Esophagus muscularis mucosa (tissue), 4 donors: ENCODE data around the gene RFESD. TPM values are rescaled to one million over a fixed set of nuclear protein-coding genes. Genes with fewer than 3 reads are reported as not detected.
"Not testable (repeated sequence)": the region's sequence is repeated elsewhere in the genome, so short reads cannot be mapped to it uniquely, and the experiment has no call there.

ENCODE experiments used
- DNase-seq: peaks from one replicate; pipeline ENCODE4 v3.0.0-alpha.2; 2017; ENCODE audit errors: extremely low spot score
- H3K27ac ChIP-seq, 4 donors: fragments of 200-600 bp; sonication (generic); replicated peaks in 1 of 4; 1 replicate in 3 of 4; 2 replicates in 1 of 4; pipeline ENCODE4 v1.5.1; 2016 to 2019; ENCODE audit warnings: mild to moderate bottlenecking in 1 of 4
- H3K27me3 ChIP-seq, 4 donors: fragments of 200-600 bp; sonication (generic); one replicate each; pipeline versions ENCODE4 v1.5.1 to v1.6.0; 2016 to 2019
- H3K36me3 ChIP-seq, 4 donors: fragments of 200-600 bp; sonication (generic); one replicate each; pipeline ENCODE4 v1.5.1; 2016 to 2019
- H3K4me1 ChIP-seq, 4 donors: fragments of 200-600 bp; sonication (generic); one replicate each; pipeline ENCODE4 v1.5.1; 2016 to 2019
- H3K4me3 ChIP-seq, 4 donors: fragments of 200-600 bp; sonication (generic); 1 replicate in 2 of 4; 2 replicates in 2 of 4; pipeline ENCODE4 v1.5.1; 2016 to 2019; ENCODE audit warnings: mild to moderate bottlenecking in 4 of 4, moderate library complexity in 1 of 4
- H3K9me3 ChIP-seq, 4 donors: fragments of 200-600 bp; sonication (generic); 1 replicate in 3 of 4; 2 replicates in 1 of 4; pipeline ENCODE4 v1.5.1; 2016 to 2019
- CTCF ChIP-seq, 3 experiments: fragments of 200-600 bp in 2 of 3; fragments of 450-650 bp in 1 of 3; sonication (generic) in 2 of 3; IDR thresholded peaks; one replicate each; pipeline ENCODE4 v1.5.1; 2017 to 2019; ENCODE audit warnings: antibody characterized with exemption in 3 of 3, mild to moderate bottlenecking in 2 of 3, moderate library complexity in 1 of 3
- EP300 ChIP-seq: sonication (generic); formaldehyde crosslinking; IDR thresholded peaks from one replicate; pipeline ENCODE4 v1.6.1; 2017; ENCODE audit warnings: antibody characterized with exemption
- POLR2A ChIP-seq: fragments of 450-650 bp; IDR thresholded peaks from one replicate; pipeline ENCODE4 v1.6.1; 2017; ENCODE audit warnings: antibody characterized with exemption, moderate library complexity, mild to moderate bottlenecking, low read depth
- POLR2AphosphoS5 ChIP-seq, 2 donors: sonication (generic); formaldehyde crosslinking; IDR thresholded peaks; one replicate each; pipeline ENCODE4 v1.6.1; 2017; ENCODE audit warnings: antibody characterized with exemption in 2 of 2
- WGBS: methylation state at CpG from one replicate; pipeline ENCODE4 v1.1.5; 2018; 5-methylcytosine and 5-hydroxymethylcytosine counted together
- intact Hi-C: fragments of 100-400 bp; cut with DNase I; formaldehyde crosslinking; loops from one replicate; pipeline ENCODE4 v1.15.1; 2023
- total RNA-seq, 4 donors: library from RNA; depleted of rRNA; stranded (reverse); fragments of >200 nt; gene quantifications; one replicate each; pipeline versions ENCODE4 v1.1.0 to v1.2.1, GENCODE V29; 2016

The RFESD gene
- total RNA-seq, 4 donors from 2014 or later: 0.63 to 1.7 (median 0.84) TPM

- Histone ChIP-seq H3K27me3 (no peaks in the 10 kb centered on the region), H3K4me1 (peaks cover 0 to 8% (median 7%) of the 10 kb centered on the region in 4 donors), H3K27ac (peak overlapping the region in 2 of 4 donors; percentile 24 to 33), H3K4me3 (no peak overlapping the region), H3K9me3 (no peaks in the 10 kb centered on the region), H3K36me3 (no peaks in the 10 kb centered on the region)
- DNase-seq: no peak
- no peak for TF ChIP-seq POLR2A
- TF ChIP-seq EP300: no peak
- TF ChIP-seq POLR2AphosphoS5 (IDR thresholded peaks at IDR 0.05): peak; percentile 51 to 55
- WGBS: 78% methylated on average over 5 of the region's 5 CpGs
- intact Hi-C loops: loop anchor here (5.0 to 10.0 kb wide), 3 partner anchors 141 to 961 kb away; no protein-coding TSS in a partner anchor
Observed at GRCh38 chr5:95641741-95642220, 4.8 kb upstream of the RFESD start.

- H3K4me3 ChIP-seq: no peak overlapping the region
- WGBS: 91% methylated on average over 7 of the region's 7 CpGs
- DNase-seq: no peak
- peaks cover 10 to 20% (median 18%) of the 10 kb centered on the region in 4 donors for H3K4me1 ChIP-seq
- H3K27me3 ChIP-seq: no peaks in the 10 kb centered on the region
- no peak overlapping the region for H3K27ac ChIP-seq
- no peaks in the 10 kb centered on the region for H3K9me3 ChIP-seq
- intact Hi-C loops: loop anchor here (5.0 to 10.0 kb wide), 3 partner anchors 139 to 959 kb away; no protein-coding TSS in a partner anchor
- H3K36me3 ChIP-seq: no peaks in the 10 kb centered on the region
- TF ChIP-seq POLR2A: no peak
- TF ChIP-seq CTCF (IDR thresholded peaks at IDR 0.05): no peak
- TF ChIP-seq EP300: no peak
- no peak for TF ChIP-seq POLR2AphosphoS5 (IDR thresholded peaks at IDR 0.05)
Observed at GRCh38 chr5:95643152-95643551, 3.4 kb upstream of the RFESD start.

- WGBS: 13% methylated on average over 4 of the region's 4 CpGs
- intact Hi-C loops: loop anchor here (2.0 to 10.0 kb wide), 5 partner anchors 88 to 958 kb away; partner anchors contain the start of gene RHOBTB3
- no peak for DNase-seq
Observed at GRCh38 chr5:95644351-95645042, 2.1 kb upstream of the RFESD start.

GRCh38 chr5:95646226-95646568, 380 bp upstream of the RFESD start:
- intact Hi-C loops: loop anchor here (5.0 to 10.0 kb wide), 2 partner anchors 86 to 689 kb away; partner anchors contain the start of gene RHOBTB3
- Histone ChIP-seq H3K27ac (peak overlapping the region; percentile 93 to 97 (median 96)), H3K4me1 (peaks cover 10 to 20% (median 18%) of the 10 kb centered on the region in 4 donors), H3K4me3 (peak overlapping the region; percentile 56 to 70 (median 64))
- not testable (repeated sequence) for H3K36me3 ChIP-seq, DNase-seq, H3K9me3 ChIP-seq, H3K27me3 ChIP-seq
- 90% methylated on average over 17 of the region's 17 CpGs for WGBS

More at GRCh38 chr5:95644351-95645042, 2.1 kb upstream of the RFESD start:
- Histone ChIP-seq H3K4me3 (no peak overlapping the region), H3K4me1 (peaks cover 10 to 20% (median 18%) of the 10 kb centered on the region in 4 donors), H3K27me3 (no peaks in the 10 kb centered on the region), H3K36me3 (no peaks in the 10 kb centered on the region), H3K9me3 (no peaks in the 10 kb centered on the region), H3K27ac (peak overlapping the region; percentile 93 to 97 (median 96))
- peak; percentile 5 to 20 for TF ChIP-seq POLR2AphosphoS5 (IDR thresholded peaks at IDR 0.05)
- TF ChIP-seq EP300: no peak
- peak; percentile 75 to 81 (median 76) for TF ChIP-seq CTCF (IDR thresholded peaks at IDR 0.05)

- H3K36me3 ChIP-seq: peaks cover 0 to 6% (median 0%) of the 10 kb centered on the region in 4 donors
- intact Hi-C loops: loop anchor here (5.0 to 10.0 kb wide), 2 partner anchors 84 to 687 kb away; partner anchors contain the start of gene RHOBTB3
- H3K27me3 ChIP-seq: no peaks in the 10 kb centered on the region
- DNase-seq: no peak
- WGBS: 86% methylated on average over 12 of the region's 12 CpGs
- peaks cover 10 to 20% (median 18%) of the 10 kb centered on the region in 4 donors for H3K4me1 ChIP-seq
- H3K9me3 ChIP-seq: no peaks in the 10 kb centered on the region
- H3K4me3 ChIP-seq: peak overlapping the region in 1 of 4 donors; percentile 63
- H3K27ac ChIP-seq: peak overlapping the region; percentile 93 to 97 (median 96)
- TF ChIP-seq CTCF (IDR thresholded peaks at IDR 0.05): no peak
- no peak for TF ChIP-seq POLR2AphosphoS5 (IDR thresholded peaks at IDR 0.05)
- no peak for TF ChIP-seq EP300
- no peak for TF ChIP-seq POLR2A
Observed at GRCh38 chr5:95647886-95648860, 1.6 kb downstream of the RFESD start.
